ENCODE measurements around the gene DTD1.

The DTD1 gene

DNA sequence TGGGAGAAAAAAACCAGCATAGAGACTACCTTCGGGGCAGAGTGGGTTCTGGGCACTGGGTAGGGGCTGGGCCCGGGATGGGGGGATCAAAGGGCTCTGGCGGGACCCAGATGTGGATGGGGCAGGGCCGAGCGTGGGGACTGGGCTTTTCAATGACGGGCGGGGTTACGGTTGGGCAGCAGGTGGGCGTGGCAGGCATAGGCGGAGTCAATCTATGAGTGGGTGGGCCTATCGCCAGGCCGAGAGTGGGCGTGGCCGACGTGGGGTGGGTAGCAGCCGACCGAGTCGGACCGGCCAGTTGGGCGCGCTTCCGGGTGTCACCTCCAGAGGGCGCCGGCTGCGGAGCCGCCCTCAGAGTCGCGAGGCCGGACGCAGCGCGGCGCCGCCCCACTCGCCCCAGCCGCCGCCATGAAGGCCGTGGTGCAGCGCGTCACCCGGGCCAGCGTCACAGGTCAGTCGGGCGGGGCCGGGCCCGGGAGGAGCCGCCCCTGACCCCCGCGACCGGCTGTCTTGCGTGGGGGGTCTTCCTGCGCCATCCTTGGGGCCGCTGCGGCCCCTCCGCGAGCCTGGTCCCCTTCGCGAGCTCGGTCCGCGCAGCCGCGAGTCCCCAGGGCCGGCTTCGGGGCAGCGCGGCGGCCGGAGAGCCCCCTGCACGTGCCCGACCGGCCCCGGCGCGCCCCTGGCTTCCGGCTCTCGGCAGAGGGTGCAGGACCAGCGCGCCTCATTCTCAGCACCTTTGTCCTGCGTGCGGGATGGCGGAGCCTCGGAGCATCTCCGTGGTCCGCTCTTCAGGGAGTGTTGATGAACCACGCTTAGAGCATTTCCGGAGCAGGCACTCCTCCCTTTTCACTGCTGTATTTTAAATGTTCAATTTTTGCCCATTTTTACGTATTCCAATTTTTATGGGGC is at the start of gene DTD1:
TSS of gene DTD1 (plus strand) at position 390 of the 909 bp plus-strand sequence. CDS start at position 409, 19 bp downstream.
- DNase-seq (ENCODE audit: low read depth in 2 of 2) = peak; percentile 48 to 67

DNA sequence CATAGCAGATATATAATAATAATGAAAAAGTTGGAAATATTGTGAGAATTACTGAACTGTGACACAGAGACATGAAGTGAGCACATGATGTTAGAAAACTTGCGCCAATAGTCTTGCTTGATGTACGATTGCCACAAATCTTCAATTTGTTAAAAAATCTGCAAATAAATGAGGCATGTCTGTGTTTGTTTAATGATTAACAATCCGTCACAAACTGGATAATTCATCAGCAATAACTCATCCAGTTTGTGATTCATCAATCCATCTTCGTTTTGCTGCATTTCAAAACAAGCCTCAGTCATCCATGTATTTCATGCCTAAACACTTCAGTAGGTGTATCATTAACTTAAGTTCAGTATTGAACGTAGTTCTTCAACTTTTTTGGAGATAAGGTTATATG is 46.1 kb upstream of the DTD1 start:
- DNase-seq (ENCODE audit: low read depth in 2 of 2) = no peak

DNA sequence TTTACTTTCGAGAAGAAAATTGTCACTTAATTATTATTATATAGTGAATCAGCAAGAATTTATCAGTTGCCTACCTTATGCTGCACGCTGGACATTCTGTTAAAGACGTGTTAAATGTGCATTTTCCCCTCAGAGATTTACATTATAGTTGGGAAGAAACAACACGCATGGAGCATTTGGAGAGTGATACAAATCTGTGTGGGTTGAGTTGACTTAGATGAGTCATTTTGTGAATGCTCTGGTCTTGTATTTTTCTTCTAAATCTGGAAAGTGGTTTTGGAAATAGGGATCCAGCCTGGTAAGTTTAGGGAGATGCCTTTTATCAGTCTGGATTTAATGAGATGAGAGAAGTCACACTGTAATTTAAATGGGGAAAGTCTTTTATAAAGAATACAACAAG is 44.6 kb upstream of the DTD1 start:
- DNase-seq (ENCODE audit: low read depth in 2 of 2) = no peak

DNA sequence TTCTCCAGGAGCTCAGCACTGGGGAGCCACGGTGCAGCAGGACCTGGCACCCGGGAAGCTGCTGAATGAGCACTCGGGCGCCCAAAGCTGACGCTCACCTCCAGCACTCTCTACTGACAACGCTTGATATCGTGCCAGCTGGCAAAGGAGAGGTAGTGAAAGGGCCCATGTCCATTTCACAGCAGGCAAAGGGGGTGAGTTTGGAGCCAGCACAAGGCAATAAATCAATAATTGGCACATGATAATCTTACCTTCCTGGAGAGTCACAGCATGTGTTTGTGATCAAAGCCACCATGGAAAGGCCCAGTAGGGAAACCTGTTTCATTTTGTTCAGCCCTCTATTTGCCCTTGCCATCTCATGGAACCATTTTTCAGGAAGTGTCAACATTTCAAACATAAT is 43.9 kb upstream of the DTD1 start:
- DNase-seq (ENCODE audit: low read depth in 2 of 2) = no peak

DNA sequence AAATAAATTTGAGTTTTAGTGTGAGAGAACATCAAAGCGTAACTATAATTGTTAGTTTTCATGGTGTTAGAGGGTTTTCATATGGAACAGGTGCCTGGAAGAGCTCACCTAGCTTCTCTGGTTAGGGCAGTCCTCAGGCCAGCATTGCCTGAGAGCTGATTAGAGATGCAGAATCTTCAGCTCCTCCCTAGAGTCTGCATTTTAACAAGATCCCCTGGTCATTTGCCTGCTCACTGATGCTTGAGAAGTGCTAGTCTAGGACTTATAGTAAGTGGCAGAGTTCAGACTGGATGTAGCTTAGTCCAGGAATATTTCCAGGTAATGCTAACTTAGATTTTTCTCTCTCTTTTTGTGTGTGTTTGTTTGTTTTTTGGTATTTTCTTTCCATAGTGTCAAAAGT is 42.3 kb upstream of the DTD1 start:
- no peak for DNase-seq (ENCODE audit: low read depth in 2 of 2)

- DNase-seq (ENCODE audit: low read depth in 2 of 2) = no peak
These were observed 39.4 kb upstream of the DTD1 start for GRCh38 chr20:18548465-18548864.

GRCh38 chr20:18553746-18554145 is 34.1 kb upstream of the DTD1 start:
- DNase-seq (ENCODE audit: low read depth in 2 of 2) = no peak

DNA sequence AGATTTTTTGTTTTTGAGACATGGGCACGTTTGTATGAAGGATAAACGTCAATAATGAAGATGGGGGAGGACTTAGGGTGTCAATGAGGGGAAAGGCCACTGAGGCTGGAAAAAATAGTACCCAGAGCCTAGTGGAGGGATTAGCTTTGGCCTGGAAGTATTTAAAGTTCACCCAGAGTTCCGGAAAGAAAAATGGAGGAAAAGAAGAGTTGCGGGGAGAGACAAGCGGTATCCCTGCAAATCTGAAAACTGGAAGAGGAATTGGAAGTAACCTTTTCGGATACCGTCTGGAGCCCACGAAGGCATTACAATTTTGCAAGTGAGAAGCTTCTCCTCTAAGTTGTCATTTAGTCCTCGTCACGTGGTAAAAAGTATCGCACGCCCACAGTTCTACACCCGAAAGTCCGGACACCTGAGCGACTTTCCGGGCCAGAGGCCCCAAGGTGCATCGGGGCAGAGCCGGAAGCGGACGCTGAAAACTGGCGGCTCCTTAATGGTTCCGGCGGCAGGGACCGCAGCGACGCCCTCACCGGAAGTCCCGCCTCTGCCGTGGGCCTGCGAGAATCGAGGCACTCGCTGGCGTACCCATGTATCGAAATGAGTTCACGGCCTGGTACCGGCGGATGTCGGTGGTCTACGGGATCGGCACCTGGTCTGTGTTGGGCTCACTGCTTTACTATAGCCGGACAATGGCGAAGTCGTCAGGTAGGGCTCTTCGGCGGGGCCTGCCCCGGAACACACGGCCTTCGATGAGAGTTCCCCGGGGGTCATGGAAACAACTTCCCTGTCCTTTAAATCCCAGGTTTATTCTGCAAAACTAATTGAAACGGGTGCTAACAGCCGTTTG is 20.7 kb upstream of the DTD1 start, which contains the start of gene SMIM26:
TSS of gene SMIM26 (plus strand) at position 541 of the 847 bp plus-strand sequence. CDS start at position 588, 47 bp downstream.
- DNase-seq (ENCODE audit: low read depth in 2 of 2) = peak; percentile 77 to 90

- DNase-seq (ENCODE audit: low read depth in 2 of 2) = no peak
These were observed 20.1 kb upstream of the DTD1 start for GRCh38 chr20:18567739-18568091.

- DNase-seq (ENCODE audit: low read depth in 2 of 2) = no peak
These were observed 16.8 kb upstream of the DTD1 start for GRCh38 chr20:18571009-18571408.

- DNase-seq (ENCODE audit: low read depth in 2 of 2) = no peak
These were observed 16.3 kb upstream of the DTD1 start for GRCh38 chr20:18571578-18571977.

DNA sequence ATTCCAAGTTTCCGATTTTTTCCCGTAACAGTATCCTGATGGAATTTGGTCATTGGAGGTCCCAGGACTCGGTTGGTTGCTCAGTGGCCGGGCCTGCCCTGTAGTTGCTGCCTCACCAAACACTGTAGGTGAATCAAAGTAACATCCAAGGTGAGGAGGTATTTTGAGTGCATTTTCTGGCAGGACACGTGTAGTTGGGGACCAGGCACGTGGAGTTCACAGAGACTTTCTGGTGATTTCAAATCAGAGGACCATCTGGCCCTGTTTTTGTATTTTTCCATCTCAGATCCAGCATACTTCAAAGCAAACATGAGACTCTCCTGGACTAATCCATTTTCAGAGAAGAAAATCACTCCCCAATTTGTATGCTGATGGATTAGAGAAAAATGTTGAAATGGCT is 9.9 kb upstream of the DTD1 start:
- DNase-seq (ENCODE audit: low read depth in 2 of 2) = no peak

DNA sequence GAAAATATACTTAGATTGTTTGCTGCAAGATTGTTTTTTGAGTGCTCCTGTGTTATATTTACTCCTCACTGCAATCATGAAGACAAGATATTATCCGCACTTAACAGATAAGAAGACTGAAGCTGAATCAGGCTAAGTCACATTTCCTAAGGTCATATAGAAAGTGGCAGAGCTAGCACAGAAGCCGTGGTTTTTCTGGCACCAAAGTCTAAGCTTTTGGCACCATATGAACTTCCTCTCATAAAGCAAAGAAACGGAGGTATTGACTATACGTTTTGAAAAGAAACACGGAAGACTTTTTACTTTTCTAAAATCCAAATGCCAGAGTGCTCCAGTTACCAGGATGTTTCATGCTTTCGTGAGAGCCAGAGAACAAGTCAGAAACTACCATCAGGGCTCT is 9.3 kb upstream of the DTD1 start:
- DNase-seq (ENCODE audit: low read depth in 2 of 2) = no peak

DNA sequence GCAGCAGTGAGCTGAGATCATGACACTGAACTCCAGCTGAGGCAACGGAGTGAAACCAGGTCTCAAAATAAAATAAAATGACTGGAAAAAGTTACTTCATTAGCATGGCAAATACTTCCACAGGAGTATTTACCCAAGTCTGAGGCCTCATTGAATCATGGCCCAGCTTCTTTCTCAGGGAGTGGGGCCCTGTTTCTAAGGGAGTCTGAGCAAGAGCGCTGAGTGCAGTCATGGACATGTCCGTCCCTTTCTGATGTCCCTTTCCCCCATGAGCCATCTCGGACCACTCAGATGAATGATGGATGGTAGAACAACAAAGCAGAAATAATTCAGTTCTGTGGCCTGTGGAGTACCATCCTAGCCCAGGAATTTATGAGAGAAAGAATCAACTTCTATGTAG is 7.8 kb upstream of the DTD1 start:
- no peak for DNase-seq (ENCODE audit: low read depth in 2 of 2)

DNA sequence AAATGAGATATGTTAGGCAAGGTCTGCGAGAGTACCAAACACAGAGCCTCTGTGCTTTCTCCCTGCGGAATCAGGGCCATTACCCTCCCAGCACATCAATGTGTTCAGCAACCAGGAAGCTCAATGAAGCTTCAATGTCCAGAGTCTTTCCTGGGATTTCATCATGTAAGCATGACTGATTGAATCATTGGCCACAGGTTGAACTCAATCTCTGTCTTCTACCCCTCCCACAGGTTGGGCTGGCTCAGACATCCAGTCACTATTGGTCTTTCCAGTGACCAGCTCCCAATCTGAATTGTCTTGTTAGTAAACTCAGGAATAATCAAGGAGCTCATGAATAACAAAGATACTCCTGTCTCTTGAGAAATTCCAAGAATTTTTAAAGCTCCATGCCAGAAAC is 2.7 kb upstream of the DTD1 start:
- DNase-seq (ENCODE audit: low read depth in 2 of 2) = no peak

GRCh38 chr20:18588574-18588933 is 700 bp downstream of the DTD1 start:
- DNase-seq (ENCODE audit: low read depth in 2 of 2) = no peak

GRCh38 chr20:18589941-18590674 is 2.3 kb downstream of the DTD1 start:
- no peak for DNase-seq (ENCODE audit: low read depth in 2 of 2)

DNA sequence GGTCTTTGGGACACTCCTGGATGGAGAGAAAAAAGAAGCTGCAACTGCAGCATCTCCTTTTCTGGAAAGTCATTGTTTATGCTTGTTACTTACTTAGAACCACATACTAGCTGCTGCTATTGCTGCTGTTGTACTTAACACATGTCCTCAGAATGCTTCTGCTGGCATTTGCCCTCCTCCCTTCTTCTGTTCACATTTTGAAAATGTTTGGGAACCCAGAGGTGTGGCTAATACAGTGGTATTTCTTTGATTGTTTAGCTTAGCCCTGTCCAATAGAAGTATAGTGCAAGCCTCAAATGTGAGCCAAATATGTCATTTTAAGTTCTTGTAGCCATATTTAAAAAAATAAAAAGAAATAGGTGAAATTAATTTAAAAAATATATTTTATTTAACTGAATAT is 8.4 kb downstream of the DTD1 start:
- DNase-seq (ENCODE audit: low read depth in 2 of 2) = no peak

- no peak for DNase-seq (ENCODE audit: low read depth in 2 of 2)
These were observed 21.9 kb downstream of the DTD1 start for GRCh38 chr20:18609741-18610140.

DNA sequence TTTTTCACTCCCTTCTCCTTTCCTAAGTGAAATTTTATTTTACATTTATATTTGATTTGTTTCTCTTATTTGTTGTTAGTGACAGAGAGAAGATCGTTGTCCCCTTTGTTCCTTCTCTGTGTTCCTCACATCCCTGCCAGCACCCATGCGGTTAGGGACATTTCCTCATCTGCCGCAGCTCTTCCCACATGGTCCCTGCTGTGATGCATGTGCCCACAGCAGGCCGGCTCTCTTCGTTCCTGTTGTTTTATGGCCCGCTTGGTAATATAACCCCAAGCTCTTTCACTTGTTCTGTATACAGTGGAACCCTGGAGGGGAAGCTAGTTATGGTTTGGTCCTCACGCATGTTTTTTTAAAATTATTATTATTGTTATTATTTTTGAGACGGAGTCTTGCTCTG is 23.6 kb downstream of the DTD1 start:
- no peak for DNase-seq (ENCODE audit: low read depth in 2 of 2)

DNA sequence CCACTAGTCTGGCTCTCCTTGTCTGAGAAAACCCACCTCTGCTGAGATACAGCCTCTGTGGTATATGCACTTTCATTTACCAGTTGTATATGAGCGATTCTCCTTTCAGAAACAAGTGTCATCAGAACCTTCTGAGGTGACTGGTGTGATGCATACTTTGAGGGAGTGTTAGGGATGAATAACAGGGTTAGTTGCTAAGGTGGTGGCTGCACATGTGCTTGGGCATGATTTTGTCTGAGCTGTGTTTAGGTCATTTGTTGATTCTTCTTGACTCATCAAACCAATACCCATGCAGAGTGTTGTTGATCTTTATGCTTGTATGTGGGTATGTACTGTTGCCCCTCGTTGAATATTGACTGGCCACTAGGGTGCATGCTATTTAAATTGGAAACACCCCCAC is 25.7 kb downstream of the DTD1 start:
- DNase-seq (ENCODE audit: low read depth in 2 of 2) = no peak

GRCh38 chr20:18614244-18614643 is 26.4 kb downstream of the DTD1 start:
- DNase-seq (ENCODE audit: low read depth in 2 of 2) = no peak

Data from stimulated activated CD4-positive, alpha-beta T cell treated with anti-CD3 and anti-CD28 coated beads, Interleukin-1b, Interleukin-23, amount 100 ng/mL, for 1 hour (primary cell).